HG02938 (cell line): ENCODE data around the gene CDCA3.
"Not testable (repeated sequence)": the region's sequence is repeated elsewhere in the genome, so short reads cannot be mapped to it uniquely, and the experiment has no call there.

Experiments used
- ATAC-seq: cut with Tn5 transposase; IDR thresholded peaks from one replicate; pipeline ENCODE4 v1.9.1; 2021; ENCODE audit warnings: mild to moderate bottlenecking, moderate library complexity; ENCODE audit not compliant: unreplicated experiment

CDCA3 gene

DNA sequence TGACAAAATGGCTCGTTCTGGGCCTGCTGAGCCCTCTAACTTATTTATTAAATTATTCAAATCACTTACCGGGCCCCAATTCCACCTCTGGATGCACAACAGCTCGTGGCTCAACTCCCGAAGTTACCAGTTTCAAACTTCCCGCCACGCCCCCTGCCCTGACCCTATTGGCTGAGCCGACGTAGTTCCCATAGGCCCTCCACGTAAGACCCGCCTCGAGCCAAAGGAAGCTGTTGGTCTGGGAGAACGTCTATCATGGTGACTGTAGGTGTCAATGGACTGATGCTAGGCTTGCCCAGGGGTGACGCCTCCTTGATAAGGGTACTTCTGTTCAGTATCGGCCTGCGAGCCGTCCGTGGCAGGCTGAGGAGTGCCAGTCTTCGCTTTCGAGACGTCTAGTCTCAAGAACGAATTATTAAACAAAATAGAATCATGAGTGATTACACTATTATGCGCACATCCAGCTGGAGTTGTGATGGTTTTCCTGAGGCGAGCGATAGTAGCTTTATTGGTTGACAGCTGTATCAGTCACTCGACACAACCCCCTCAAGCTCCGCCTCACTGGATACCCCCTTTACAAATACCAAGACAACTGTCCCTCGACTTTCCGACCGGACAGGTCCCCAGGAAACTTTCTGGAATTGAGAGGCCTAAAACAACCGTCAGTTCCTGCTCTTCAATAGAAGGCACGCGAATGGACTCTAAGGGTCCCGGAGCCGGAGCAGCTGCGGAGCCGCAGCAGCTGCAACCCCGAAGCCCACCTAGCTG lies at the start of gene CDCA3:
Gene CDCA3, minus strand, starts transcription at position 134 of the 768 bp plus-strand sequence. CDS start 334 bp downstream, outside the sequence.
- ATAC-seq: peak; percentile 46

DNA sequence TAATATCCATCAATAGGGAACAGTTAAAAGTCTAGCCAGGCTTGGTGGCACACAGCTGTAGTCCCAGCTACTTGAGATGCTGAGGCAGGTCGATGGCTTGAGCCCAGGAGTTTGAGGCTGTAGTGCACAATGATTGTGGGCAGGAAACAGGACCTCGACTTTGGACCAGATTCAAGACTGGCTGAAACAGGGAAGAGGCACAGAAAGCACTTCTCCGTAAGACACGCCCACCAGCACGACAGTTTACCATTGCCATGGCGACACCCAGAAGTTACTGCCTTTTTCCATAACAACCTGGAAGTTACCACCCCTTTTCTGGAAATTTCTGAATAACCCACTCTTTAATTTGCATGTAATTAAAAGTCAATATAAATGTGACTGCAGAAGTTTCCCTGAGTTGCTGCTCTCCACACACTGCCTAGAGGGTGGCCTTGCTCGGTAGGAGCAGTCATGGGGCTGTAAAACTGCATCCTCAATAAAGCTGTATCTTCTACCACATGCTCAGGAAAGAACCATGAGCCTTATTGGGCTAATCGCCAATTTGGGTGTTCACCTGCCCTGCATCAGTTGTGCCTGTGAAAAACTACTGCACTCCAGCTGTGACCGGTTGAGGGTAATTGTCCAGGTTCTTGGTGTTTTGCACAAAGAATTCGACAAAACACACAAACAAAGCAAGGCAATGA lies 48.9 kb upstream of the CDCA3 start:
- ATAC-seq: no peak

DNA sequence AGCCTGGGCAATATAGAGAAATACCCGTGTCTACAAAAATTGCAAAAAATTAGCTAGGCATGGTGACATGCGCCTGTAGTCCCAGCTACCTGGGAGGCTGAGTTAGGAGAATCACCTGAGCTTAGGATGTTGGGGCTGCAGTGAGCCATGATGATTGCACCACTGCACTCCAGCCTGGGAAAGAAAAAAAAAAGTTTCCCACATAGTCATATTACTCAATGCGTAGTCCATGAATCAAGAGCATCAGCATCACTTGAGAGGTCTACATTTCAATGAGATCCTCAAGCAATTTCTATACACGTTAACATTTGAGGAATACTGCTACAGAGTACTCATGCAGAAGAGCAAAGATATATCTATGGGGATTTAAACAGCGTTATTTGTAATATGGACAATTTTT lies 48.3 kb upstream of the CDCA3 start:
- no peak for ATAC-seq

DNA sequence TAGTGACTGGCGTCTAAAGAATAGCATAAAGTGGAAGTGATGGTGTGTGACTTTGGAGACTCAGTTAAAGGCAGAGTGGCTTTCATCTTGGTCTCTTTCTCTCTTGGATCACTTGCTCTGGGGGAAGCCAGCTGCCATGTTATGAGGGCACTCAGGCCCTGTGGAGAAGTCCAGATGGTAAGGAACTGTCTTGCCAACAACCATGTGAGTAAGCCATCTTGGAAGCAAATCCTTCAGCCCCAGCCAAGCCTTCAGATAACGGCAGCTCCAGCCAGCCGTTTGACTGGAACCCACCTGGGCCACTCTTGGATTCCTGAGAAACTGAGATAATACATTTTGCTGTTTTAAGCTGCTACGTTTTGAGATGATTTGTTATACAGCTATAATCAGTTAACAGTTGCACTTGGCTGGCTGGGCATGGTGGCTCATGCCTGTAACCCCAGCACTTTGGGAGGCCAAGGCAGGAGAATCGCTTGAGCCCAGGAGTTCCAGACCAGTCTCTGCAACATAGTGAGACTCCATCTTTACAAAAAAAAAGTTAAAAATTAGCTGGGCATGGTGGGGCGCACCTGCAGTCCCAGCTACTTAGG lies 45.9 kb upstream of the CDCA3 start:
- ATAC-seq: no peak

DNA sequence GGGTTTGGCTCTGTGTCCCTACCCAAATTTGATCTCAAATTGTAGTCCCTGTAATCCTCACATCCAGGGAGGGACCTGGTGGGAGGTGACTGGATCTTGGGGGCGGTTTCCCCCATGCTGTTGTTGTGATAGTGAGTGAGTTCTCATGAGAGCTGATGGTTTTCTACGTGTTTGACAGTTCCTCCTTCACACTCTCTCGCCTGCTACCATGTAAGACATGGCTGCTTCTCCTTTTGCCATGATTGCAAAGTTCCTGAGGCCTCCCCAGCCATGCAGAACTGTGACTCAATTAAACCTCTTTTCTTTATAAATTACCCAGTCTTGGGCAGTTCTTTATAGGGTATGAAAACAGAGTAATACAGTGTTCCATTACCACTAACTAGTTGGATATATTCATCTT lies 43.2 kb upstream of the CDCA3 start:
- no peak for ATAC-seq

DNA sequence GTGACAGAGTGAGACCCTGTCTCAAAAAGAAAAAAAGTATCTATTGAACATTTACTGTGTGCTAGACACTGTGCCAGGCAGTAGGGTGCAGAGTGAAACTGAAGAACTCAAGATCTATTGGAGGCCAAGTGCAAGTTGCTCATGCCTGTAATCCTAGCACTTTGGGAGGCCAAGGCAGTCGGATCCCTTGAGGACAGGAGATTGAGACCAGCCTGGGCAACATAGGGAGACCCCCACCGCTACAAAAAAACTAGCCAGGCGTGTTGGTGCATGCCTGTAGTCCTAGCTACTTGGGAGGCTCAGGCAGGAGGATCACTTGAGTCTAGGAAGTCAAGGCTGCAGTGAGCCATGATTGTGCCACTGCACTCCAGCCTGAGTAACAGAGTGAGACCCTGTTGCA lies 41.6 kb upstream of the CDCA3 start:
- ATAC-seq: not testable (repeated sequence)

DNA sequence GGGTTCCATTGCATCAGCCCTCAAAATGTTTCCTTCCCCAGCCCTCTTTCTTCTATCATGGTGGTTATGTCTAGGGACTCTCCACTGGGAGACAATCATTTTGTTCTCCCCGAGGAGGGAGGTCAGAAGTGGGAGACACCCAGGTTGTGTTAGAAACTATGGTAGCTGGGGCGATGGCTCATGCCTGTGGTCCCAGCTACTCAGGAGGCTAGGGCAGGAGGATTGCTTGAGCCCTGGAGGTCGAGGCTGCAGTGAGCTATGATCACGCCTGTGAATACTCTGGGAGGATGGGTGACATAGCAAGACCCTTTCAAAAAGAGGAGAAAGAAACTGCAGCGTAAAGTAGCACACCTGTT lies 40.5 kb upstream of the CDCA3 start:
- no peak for ATAC-seq

DNA sequence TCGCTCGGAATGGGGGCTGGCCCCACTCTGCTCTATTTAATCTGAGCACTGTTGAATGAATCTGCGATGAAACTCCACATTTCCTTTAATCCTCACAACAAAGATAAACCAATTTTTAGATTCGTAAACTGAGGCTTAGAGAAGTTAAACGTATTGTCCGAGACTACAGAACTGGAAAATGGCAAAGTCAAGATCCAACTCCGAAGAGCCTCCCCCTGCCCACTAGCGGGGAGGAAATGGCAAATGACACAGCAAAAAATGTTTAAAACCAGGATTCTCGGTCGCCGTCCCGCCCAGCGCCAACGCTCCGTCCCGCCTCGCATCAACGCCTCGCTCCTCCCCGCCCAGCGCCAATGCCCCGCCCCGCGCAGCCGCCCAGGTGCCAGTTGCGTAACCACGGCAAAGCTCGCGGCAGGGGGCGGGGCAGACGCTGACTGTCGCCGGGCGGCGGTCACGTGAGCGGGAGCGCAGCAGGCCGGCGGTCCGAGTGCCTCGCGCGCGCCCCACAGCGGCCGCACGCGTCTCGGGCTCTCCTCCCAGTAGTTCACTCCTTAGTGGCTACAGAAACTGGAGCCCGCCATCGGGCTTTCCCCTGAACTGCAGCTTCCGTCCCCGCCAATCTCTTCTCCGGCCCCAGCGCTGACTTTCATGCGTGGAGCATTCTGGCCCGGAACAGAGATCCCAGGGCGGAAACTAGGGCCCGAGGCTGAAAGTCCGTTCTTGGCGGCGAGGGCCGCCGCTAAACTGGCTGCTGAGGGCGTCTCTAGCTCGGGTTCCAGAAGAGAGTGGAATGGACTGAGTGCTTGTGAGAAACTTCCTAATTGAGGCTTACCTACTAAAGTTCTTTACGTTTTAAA lies 39.9 kb upstream of the CDCA3 start:
- ATAC-seq: peak; percentile 87

DNA sequence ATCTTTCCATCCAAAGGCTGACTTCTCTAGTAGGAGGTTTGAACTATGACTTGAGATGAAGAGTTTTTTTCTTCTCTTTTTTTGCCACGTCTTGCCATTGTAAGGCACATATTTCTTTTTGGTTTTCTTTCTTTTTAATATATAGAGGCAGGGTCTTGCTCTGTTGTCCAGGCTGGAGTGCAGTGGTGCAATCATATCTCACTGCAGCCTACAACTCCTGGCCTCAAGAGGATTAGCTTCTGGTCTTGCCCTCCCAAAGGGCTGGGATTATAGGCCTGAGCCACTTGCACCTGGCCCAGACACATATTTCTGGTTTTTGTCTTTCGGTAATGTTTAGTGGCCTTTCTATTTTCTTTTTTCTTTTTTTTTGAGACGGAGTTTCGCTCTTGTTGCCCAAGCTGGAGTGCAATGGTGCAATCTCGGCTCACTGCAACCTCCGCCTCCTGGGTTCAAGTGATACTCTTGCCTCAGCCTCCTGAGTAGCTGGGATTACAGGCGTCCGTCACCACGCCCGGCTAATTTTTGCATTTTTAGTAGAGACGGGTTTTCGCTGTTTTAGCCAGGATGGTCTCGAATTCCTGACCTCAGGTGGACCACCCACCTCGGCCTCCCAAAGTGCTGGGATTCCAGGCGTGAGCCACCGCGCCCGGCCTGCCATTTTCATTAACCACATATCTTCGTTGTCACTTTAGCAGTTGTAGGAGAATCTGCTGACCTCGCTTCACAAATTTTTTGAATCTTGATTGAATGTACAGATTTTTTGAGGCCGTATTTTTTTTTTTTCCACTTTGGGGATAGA lies 38.9 kb upstream of the CDCA3 start:
- not testable (repeated sequence) for ATAC-seq

DNA sequence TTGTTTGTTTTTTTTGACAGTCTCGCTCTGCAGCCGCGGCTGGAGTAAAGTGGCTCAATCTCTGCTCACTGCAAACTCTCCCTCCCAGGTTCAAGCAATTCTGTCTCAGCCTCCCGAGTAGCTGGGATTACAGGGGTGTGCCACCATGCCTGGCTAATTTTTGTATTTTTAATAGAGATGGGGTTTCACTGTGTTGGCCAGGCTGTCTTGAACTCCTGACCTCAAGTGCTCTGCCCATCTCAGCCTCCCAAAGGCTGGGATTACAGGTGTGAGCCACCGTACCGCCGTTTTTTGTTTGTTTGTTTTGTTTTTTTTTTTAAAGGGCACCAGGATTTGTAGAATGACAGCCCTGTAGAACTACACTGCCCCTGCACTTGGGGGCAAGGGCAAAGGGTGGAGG lies 37.7 kb upstream of the CDCA3 start:
- not testable (repeated sequence) for ATAC-seq

DNA sequence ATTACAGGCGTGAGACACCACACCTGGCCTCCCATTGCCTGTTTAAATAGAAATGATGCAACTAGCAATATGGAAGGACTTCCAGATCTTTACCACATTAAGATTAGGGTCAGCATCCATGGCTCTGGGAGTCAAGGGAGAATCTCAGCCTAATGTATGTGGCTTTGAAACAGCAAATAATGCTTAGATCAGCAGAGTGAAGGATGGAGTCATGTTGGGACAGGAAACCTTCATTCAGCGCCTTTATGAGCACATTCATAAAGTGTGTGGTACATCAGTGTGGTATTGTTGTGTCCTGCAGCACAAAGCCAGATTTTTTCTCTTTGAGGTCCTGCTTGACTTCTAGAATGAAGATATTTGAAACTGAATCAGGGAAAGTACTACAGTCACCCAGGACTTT lies 37.3 kb upstream of the CDCA3 start:
- no peak for ATAC-seq

DNA sequence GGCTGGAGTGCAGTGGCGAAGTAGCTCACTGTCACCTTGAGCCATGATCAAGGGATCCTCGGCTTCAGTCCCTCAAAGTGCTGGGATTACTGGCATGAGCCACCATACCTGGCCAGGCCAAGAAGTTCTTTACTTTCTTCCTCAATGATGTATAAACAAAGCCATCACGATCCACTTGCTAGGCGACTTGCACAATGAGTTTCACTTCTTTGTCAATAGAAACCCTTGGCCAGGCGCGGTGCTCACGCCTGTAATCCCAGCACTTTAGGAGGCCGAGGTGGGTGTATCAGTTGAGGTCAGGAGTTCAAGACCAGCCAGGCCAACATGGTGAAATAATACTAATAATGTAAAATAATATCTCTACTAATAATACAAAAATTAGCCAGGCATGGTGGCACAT lies 36.4 kb upstream of the CDCA3 start:
- ATAC-seq: no peak

DNA sequence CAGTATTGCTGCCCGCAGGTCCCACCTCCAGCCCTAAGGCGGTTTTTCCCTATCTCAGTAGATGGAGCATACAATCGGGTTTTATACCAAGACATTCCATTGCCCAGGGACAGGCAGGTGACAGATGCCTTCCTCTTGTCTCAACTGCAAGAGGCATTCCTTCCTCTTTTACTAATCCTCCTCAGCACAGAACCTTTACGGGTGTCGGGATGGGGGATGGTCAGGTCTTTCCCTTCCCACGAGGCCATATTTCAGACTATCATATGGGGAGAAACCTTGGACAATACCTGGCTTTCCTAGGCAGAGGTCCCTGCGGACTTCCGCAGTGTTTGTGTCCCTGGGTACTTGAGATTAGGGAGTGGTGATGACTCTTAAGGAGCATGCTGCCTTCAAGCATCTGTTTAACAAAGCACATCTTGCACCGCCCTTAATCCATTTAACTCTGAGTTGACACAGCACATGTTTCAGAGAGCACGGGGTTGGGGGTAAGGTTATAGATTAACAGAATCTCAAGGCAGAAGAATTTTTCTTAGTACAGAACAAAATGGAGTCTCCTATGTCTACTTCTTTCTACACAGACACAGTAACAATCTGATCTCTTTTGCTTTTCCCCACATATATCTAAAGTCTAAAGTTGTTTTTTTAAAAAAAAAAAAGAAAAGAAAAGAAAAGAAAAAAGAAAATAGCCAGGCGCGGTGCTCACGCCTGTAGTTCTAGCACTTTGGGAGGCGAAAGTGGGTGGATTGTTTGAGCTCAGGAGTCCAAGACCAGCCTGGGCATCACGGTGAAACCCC lies 35.3 kb upstream of the CDCA3 start:
- ATAC-seq: not testable (repeated sequence)

DNA sequence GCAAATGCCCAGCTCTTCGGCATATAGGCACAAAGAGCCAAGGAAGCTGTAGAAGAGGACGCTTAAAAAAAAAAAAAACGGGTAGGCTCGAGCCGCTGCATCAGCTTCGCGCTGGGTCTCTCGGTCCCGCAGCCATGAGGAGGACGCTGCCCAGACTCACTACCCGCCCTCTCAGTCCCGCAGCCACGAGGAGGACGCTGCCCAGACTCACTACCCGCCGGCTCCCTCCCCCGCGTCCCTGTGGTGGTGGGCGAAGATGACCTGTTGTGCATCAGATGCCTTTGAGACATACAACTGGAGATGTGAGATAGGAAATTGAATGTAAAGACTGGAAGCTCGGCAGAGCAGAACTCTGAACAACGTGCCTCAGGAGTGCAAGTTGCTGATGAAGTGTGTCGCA lies 33.5 kb upstream of the CDCA3 start:
- no peak for ATAC-seq

DNA sequence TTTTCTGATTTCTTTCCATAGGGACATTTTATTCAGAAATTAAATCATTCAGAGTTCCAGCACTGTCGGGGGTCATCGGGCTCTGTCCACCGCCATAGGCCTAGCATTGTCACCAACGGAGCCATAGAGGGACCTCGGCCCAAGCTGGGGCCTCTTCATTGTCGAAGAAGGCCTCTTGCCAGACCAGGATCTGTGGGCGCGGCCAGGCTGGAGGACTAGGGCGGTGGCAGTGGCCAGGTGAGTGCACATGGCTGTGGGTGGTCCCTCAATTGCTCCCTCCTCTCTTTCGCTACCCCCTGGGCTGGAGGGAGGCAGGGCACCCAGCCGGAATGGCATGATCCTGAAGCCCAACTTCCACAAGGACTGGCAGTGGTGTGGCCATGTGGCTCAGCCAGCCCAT lies 32.6 kb upstream of the CDCA3 start:
- ATAC-seq: no peak

DNA sequence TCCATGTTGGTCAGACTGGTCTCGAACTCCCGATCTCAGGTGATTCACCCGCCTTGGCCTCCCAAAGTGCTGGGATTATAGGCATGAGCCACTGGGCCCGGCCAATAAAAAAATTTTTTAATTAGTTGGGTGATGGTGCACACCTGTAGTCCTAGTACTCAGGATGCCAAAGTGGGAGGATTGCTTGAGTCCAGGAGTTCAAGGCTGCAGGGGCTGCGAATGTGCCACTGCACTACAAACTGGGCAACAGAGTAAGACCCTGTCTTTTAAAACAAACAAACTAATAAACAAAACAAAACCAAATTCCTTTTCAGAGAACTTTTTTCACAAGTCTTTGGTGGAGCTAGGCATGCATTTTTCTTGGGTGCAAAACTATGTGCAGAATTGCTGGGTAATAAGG lies 32.2 kb upstream of the CDCA3 start:
- no peak for ATAC-seq

DNA sequence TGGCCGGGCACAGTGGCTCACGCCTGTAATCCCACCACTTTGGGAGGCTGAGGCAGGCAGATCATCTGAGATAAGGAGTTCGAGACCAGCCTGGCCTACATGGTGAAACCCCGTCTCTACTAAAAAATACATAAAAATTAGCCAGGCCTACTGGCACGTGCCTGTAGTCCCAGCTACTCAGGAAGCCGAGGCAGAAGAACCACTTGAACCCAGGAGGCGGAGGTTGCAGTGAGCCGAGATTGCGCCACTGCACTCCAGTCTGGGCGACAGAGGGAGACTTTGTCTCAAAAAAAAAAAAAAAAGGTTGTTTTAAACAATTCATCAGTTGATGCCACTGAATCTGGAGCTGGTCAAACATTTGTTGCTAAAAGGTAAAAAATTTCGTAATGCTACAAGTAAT lies 28.7 kb upstream of the CDCA3 start:
- not testable (repeated sequence) for ATAC-seq

DNA sequence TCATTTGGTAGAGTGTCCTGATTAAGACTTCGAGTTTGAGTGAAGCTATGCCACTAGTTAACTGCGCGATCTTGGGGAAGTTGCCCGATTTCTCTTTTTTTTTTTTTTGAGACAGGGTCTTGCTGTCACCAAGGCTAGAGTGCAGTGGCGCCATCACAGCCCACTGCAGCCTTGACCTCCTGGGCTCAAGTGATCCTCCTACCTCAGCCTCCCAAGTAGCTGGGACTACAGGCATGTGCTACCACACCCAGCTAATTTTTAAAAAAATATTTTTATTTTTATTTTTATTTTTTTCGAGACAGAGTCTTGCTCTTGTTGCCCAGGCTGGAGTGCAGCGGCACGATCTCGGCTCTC lies 22.9 kb upstream of the CDCA3 start:
- ATAC-seq: not testable (repeated sequence)

DNA sequence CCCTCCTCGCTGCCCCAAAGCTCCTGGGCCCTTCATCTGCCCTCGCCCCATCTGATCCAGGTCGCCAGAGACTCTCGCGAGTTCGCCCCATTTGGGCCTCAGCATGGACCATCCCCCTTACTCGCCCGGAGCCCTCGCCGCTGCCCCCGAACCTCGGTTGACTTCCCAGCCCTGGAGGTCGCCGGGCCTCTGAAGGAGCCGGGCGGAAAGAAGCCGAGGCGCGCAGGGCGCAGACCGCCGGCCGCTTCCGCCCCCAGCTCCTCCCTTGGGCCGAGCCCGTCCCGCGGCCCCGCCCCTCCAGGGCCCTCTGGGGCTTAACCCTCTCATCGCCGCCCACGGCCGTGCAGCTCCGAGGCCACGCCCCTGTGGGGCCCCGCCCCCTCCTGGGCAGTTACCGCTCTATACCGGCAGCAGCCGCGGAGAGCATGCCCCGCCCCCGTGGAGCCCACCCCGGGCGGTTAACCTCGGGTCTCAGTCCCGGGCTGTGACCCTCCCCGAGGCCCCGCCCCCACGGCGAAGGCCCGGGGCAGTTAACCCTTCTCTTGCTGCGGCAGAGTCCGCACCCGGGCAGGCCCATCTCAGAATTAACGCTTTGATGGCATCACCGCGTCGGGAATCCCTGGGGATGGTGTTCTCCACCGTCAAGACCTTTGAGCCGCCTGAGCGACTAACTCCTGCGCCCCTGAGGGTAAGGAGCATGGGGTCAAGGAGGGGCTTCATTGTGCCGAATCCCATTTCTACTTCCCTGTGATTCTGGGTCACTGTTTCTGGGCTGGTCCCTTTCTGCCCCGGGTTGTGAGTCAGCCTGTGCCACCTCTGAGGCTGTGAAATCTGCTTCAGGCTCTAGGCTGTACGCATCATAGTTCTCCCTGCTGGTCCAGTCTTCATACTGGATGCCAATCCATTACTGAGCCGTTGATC lies 22.3 kb upstream of the CDCA3 start, which contains the start of gene SPSB2:
Gene SPSB2, minus strand, starts transcription at position 210 of the 921 bp plus-strand sequence. CDS start 402 bp downstream, outside the sequence.
- ATAC-seq: peak; percentile 62
